C4-2B (cell line): ENCODE results near the gene POLD1.

ENCODE experiments used
- CTCF ChIP-seq: fragments of 450-650 bp; conservative IDR thresholded peaks from 2 replicates; pipeline ENCODE4 v1.5.1; 2017; ENCODE audit warnings: mild to moderate bottlenecking
- ZFX ChIP-seq: fragments of 450-650 bp; IDR thresholded peaks from 2 replicates; pipeline ENCODE4 v1.6.1; 2017

GRCh38 chr19:50430888-50431342 is 46.8 kb downstream of the POLD1 start:
- TF ChIP-seq CTCF = no peak
- no peak for TF ChIP-seq ZFX
